ENCODE measurements around the gene RAB36.

RAB36 gene

DNA sequence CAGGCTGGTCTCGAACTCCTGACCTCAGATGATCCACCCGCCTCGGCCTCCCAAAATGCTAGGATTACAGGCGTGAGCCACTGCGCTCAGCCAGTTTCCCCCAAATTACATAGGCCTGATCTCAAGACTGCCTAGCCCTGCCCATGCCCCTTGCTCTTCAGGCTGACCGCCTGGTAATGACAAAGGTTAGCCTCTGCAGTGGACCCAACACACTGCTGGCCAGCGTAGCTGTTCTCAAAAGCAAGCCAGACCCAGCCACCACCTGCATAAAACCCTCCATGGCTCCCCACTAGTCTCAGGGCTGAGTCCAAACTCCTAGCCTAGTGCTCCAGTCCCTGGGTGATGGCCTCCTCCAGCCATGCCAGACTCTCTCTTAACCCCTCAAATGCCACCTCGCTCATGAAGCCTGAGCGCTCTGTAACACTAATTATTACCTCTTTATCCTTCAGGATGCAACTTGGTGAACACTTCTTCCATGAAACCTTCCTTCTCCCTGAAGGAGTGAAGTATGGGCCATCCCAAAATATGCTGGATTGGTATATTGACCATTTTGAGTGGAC is 2.7 kb upstream of the RAB36 start:
- no peaks in the 10 kb centered on the region for H3K9me3 Mint-ChIP-seq
- H3K4me1 Mint-ChIP-seq = peaks cover 25% of the 10 kb centered on the region
- H3K36me3 Mint-ChIP-seq (ENCODE audit: low read depth) = no peaks in the 10 kb centered on the region
- H3K27me3 Mint-ChIP-seq (ENCODE audit: low read depth) = peaks cover 5% of the 10 kb centered on the region
- no peak for TF ChIP-seq CTCF (IDR thresholded peaks at IDR 0.05; ENCODE audit: unreplicated experiment in 3 of 3)
- H3K27ac Mint-ChIP-seq = peak overlapping the region; percentile 87 to 98 (median 96)
- H3K4me3 Mint-ChIP-seq = peak overlapping the region; percentile 52 to 78 (median 74)

DNA sequence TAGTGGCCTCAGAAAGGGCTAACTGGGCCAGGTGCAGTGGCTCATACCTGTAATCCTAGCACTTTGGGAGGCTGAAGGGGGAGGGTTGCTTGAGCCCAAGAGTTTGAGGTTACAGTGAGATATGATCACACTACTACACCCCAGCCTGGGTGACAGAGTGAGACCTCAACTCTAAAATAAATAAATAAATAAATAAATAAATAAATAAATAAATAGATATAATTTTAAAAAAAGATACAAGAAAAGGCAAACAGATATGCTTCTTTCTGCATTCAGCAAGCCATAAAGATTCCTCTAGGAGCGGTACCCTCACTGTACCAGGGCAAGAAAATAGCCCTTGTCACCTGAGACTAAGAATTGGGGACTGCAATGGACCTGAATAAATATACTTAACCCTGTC is 2.2 kb upstream of the RAB36 start:
- TF ChIP-seq CTCF (IDR thresholded peaks at IDR 0.05; ENCODE audit: unreplicated experiment in 3 of 3) = no peak
- Mint-ChIP-seq H3K27me3 (ENCODE audit: low read depth) (peaks cover 5% of the 10 kb centered on the region), H3K4me1 (peaks cover 27% of the 10 kb centered on the region), H3K4me3 (peak overlapping the region in 2 of 3 experiments; percentile 52 to 65), H3K36me3 (ENCODE audit: low read depth) (no peaks in the 10 kb centered on the region), H3K27ac (peak overlapping the region; percentile 87 to 98 (median 96)), H3K9me3 (no peaks in the 10 kb centered on the region)

DNA sequence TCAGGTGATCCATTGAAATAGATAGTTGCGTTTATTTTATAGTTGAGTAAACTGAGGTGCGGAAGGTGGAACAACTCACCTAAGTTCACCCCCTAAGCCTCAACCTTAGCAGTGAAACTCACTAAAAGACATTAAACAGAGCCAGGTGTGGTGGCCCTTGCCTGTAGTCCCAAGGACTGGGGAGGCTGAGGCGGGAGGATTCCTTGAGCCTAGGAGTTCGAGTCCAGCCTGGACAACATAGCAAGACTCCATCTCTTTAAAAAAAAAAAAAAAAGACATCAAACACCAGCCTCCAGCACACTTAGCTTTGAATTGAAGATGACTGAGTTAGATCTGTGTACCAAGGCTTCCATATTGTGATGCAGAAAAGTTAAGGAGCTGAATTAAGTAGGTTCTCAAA is 845 bp upstream of the RAB36 start:
- Mint-ChIP-seq H3K4me1 (peaks cover 27% of the 10 kb centered on the region), H3K27ac (peak overlapping the region in 2 of 3 experiments; percentile 85 to 89), H3K9me3 (no peaks in the 10 kb centered on the region), H3K27me3 (ENCODE audit: low read depth) (peaks cover 5% of the 10 kb centered on the region), H3K36me3 (ENCODE audit: low read depth) (peaks cover under 1% of the 10 kb centered on the region), H3K4me3 (peak overlapping the region; percentile 85 to 90 (median 86))
- TF ChIP-seq CTCF (IDR thresholded peaks at IDR 0.05; ENCODE audit: unreplicated experiment in 3 of 3) = no peak

DNA sequence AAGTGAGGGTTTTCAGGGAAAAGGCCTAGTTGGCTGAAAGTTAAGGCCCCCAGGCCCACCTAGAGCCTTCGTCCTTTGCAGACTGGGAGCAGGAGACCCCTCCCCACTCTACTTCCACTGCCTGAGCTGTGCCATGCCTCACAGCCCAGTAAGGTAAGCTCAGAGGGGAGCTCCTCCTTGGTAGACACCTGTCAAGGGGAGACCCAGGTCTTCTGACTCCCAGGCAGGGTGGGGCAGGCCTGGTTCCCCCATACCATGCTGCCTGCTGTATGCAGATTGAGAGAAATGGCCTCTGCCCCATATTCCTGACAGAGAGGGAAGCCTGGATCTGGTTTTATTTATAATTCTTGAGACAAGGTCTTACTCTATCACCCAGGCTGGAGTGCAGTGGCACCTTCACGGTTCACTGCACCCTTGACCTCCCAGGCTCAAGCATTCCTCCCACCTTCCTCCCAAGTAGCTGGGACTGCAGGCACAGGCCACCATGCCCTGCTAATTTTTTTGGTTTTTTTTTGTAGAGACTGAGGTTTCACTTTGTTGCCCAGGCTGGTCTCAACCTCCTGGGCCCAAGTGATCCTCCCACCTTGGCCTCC is 697 bp downstream of the RAB36 start:
- no peak for TF ChIP-seq CTCF (IDR thresholded peaks at IDR 0.05; ENCODE audit: unreplicated experiment in 3 of 3)
- H3K4me1 Mint-ChIP-seq = peaks cover 34% of the 10 kb centered on the region
- peak overlapping the region; percentile 45 to 90 (median 89) for H3K27ac Mint-ChIP-seq
- H3K9me3 Mint-ChIP-seq = no peaks in the 10 kb centered on the region
- H3K36me3 Mint-ChIP-seq (ENCODE audit: low read depth) = peaks cover 6% of the 10 kb centered on the region
- H3K27me3 Mint-ChIP-seq (ENCODE audit: low read depth) = peaks cover 5% of the 10 kb centered on the region
- peak overlapping the region; percentile 85 to 90 (median 86) for H3K4me3 Mint-ChIP-seq

GRCh38 chr22:23146478-23147205 is 1.4 kb downstream of the RAB36 start:
- TF ChIP-seq CTCF (IDR thresholded peaks at IDR 0.05; ENCODE audit: unreplicated experiment in 3 of 3) = no peak
- no peaks in the 10 kb centered on the region for H3K9me3 Mint-ChIP-seq
- peak overlapping the region in 1 of 3 experiments; percentile 90 for H3K27ac Mint-ChIP-seq
- peak overlapping the region; percentile 85 to 90 (median 86) for H3K4me3 Mint-ChIP-seq
- peaks cover 5% of the 10 kb centered on the region for H3K27me3 Mint-ChIP-seq (ENCODE audit: low read depth)
- peaks cover 29% of the 10 kb centered on the region for H3K4me1 Mint-ChIP-seq
- peaks cover 6% of the 10 kb centered on the region for H3K36me3 Mint-ChIP-seq (ENCODE audit: low read depth)
